ENCODE data around the gene C17orf50.

The C17orf50 gene

GRCh38 chr17:35717475-35717874, 43.2 kb upstream of the C17orf50 start:
- no peak overlapping the region for H3K4me3 ChIP-seq (ENCODE audit: low read depth, low read length)
- DNase-seq (ENCODE audit: low read depth), result no peak
- TF ChIP-seq, protein P1, sequence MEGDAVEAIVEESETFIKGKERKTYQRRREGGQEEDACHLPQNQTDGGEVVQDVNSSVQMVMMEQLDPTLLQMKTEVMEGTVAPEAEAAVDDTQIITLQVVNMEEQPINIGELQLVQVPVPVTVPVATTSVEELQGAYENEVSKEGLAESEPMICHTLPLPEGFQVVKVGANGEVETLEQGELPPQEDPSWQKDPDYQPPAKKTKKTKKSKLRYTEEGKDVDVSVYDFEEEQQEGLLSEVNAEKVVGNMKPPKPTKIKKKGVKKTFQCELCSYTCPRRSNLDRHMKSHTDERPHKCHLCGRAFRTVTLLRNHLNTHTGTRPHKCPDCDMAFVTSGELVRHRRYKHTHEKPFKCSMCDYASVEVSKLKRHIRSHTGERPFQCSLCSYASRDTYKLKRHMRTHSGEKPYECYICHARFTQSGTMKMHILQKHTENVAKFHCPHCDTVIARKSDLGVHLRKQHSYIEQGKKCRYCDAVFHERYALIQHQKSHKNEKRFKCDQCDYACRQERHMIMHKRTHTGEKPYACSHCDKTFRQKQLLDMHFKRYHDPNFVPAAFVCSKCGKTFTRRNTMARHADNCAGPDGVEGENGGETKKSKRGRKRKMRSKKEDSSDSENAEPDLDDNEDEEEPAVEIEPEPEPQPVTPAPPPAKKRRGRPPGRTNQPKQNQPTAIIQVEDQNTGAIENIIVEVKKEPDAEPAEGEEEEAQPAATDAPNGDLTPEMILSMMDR (IDR thresholded peaks at IDR 0.05; ENCODE audit: insufficient read depth, low read depth, low read length, missing control alignments), result no peak

DNA sequence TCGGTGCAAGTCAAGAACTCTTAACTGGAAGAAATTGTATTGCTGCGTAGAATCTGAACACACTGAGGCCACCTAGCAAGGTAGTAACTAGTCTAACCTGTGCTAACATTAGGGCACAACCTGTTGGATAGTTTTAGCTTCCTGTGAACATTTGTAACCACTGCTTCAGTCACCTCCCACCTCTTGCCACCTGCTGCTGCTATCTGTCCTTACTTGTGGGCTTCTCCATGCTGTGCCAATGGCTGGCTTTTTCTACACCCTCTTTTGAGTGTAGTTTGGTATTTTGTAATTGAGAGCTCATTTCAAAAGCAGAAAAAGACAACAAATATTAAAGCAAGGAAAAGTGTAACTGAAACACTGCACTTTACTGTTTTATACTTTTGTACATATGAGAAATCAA, 37.0 kb upstream of the C17orf50 start:
- H3K4me3 ChIP-seq (ENCODE audit: low read depth, low read length), result no peak overlapping the region
- no peak for DNase-seq (ENCODE audit: low read depth)
- TF ChIP-seq, protein P1 (IDR thresholded peaks at IDR 0.05; ENCODE audit: insufficient read depth, low read depth, low read length, missing control alignments), result no peak

- no peak overlapping the region for H3K4me3 ChIP-seq (ENCODE audit: low read depth, low read length)
- TF ChIP-seq, protein P1 (IDR thresholded peaks at IDR 0.05; ENCODE audit: insufficient read depth, low read depth, low read length, missing control alignments), result no peak
- DNase-seq (ENCODE audit: low read depth), result no peak
These were observed 35.6 kb upstream of the C17orf50 start for GRCh38 chr17:35725058-35725457.

- TF ChIP-seq, protein P1 (IDR thresholded peaks at IDR 0.05; ENCODE audit: insufficient read depth, low read depth, low read length, missing control alignments), result no peak
- H3K4me3 ChIP-seq (ENCODE audit: low read depth, low read length), result no peak overlapping the region
- no peak for DNase-seq (ENCODE audit: low read depth)
These were observed 34.9 kb upstream of the C17orf50 start for GRCh38 chr17:35725802-35726126.

GRCh38 chr17:35726127-35726952, 34.3 kb upstream of the C17orf50 start:
- H3K4me3 ChIP-seq (ENCODE audit: low read depth, low read length), result no peak overlapping the region
- TF ChIP-seq, protein P1 (IDR thresholded peaks at IDR 0.05; ENCODE audit: insufficient read depth, low read depth, low read length, missing control alignments), result no peak
- no peak for DNase-seq (ENCODE audit: low read depth)

DNA sequence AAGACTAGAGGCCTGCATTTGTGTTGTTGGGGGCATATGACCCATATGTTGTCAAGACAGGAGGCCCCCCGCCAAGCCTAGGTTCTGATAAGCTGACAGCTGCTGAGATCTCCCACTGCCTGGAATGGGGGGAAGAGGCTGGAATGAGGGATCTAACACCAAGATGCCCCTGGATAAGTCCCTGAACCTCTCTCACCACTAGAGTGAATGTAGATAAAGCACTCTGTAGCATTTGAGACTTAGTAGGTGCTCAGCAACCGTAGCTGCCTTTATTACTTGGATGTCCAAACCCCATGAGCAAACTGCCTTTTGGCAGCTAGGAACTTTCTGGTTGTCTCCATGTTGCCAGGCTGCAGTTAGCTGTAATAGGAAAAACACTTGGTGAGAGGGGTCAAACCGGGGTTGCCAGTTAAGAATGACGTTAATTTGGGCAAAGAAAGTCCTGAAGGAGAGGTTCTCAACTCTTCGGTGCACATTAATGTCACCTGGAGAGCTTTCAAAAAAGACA, 33.7 kb upstream of the C17orf50 start:
- no peak overlapping the region for H3K4me3 ChIP-seq (ENCODE audit: low read depth, low read length)
- TF ChIP-seq, protein P1 (IDR thresholded peaks at IDR 0.05; ENCODE audit: insufficient read depth, low read depth, low read length, missing control alignments), result no peak
- DNase-seq (ENCODE audit: low read depth), result no peak

DNA sequence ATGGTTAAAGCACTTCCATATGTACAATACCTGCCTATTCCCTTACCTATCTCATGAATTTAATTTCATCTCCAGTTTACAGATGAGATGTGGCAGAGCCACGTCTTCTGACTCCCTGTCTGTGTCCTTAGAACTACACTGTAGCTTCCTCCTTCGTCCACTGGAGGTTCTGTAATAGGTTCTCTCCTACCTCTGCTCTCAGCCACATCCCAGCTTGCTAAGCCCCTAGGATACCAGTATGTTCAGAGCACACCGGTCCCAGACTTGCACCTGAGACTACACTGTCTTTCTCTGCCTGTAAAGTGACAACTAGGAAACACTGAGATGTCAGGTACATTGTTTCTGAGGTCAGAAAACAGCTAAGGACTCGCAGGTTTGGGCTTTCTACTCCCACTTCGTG, 33.1 kb upstream of the C17orf50 start:
- TF ChIP-seq, protein P1 (IDR thresholded peaks at IDR 0.05; ENCODE audit: insufficient read depth, low read depth, low read length, missing control alignments), result no peak
- H3K4me3 ChIP-seq (ENCODE audit: low read depth, low read length), result no peak overlapping the region
- DNase-seq (ENCODE audit: low read depth), result no peak

Measured in GM12865 (cell line).